B cell (primary cell): ENCODE results near the gene RBM28. TPM values are rescaled to one million over a fixed set of nuclear protein-coding genes. Genes with fewer than 3 reads are reported as not detected.

Source experiments
- ATAC-seq: fragments of 200-7000 bp; cut with Tn5 transposase; one replicate; pipeline ENCODE4 v1.10.0; 2021; ENCODE audit warnings: low read depth, mild to moderate bottlenecking, moderate number of reproducible peaks, moderate library complexity
- CTCF ChIA-PET: fragments of 350-600 bp; sonication (Branson Sonifier 250); formaldehyde crosslinking; loops from one replicate; lab custom pipeline; 2021; ENCODE audit warnings: antibody characterized with exemption, inconsistent platforms; lab: Charles Lee
- POLR2A ChIA-PET: fragments of 350-600 bp; sonication (Branson Sonifier 250); formaldehyde crosslinking; loops from one replicate; lab custom pipeline; 2021; ENCODE audit warnings: antibody characterized with exemption; lab: Charles Lee
- DNase-seq: peaks from one replicate; pipeline ENCODE4 v3.0.0; 2013
- H2AFZ ChIP-seq: 2 replicates; pipeline ENCODE4 v1.6.1; 2012; ENCODE audit warnings: mild to moderate bottlenecking, low read depth, low read length; ENCODE audit not compliant: insufficient read depth, poor library complexity, severe bottlenecking
- H3K27ac ChIP-seq, 2 donors: 1 replicate in 1 of 2; 2 replicates in 1 of 2; pipeline ENCODE4 v1.5.1; 2012 to 2013; ENCODE audit warnings: low read length in 2 of 2, mild to moderate bottlenecking in 2 of 2, moderate library complexity in 1 of 2
- H3K27me3 ChIP-seq, 4 experiments: fragments of 200-600 bp in 1 of 4; sonication (generic) in 1 of 4; replicated peaks in 1 of 4; 1 replicate in 2 of 4; 2 replicates in 2 of 4; pipeline versions ENCODE4 v1.6.1 to v1.7.0; 2013 to 2016; ENCODE audit warnings: low read length in 3 of 4, mild to moderate bottlenecking in 2 of 4, mixed read lengths in 1 of 4, moderate library complexity in 1 of 4; ENCODE audit not compliant: insufficient read depth in 4 of 4, control insufficient read depth in 3 of 4; ENCODE audit errors: control extremely low read depth in 1 of 4
- H3K36me3 ChIP-seq, 2 experiments: replicated peaks in 1 of 2; 1 replicate in 1 of 2; 2 replicates in 1 of 2; pipeline versions ENCODE4 v1.6.1 to v1.7.1; 2013; ENCODE audit warnings: low read length in 1 of 2; ENCODE audit not compliant: insufficient read depth in 2 of 2, control insufficient read depth in 1 of 2; ENCODE audit errors: control extremely low read depth in 1 of 2, extremely low read depth in 1 of 2
- H3K4me1 ChIP-seq, 2 donors: fragments of 200-600 bp in 1 of 2; sonication (generic) in 1 of 2; 1 replicate in 1 of 2; 2 replicates in 1 of 2; pipeline versions ENCODE4 v1.5.1 to v1.6.1; 2013 to 2017; ENCODE audit warnings: low read length in 2 of 2; ENCODE audit not compliant: control insufficient read depth in 2 of 2, insufficient read depth in 2 of 2
- H3K4me2 ChIP-seq: replicated peaks from 2 replicates; pipeline ENCODE3; 2012; ENCODE audit warnings: mild to moderate bottlenecking, low read depth, low read length; ENCODE audit not compliant: poor library complexity, severe bottlenecking
- H3K4me3 ChIP-seq, 5 experiments: fragments of 200-600 bp in 1 of 5; sonication (generic) in 1 of 5; 1 replicate in 3 of 5; 2 replicates in 2 of 5; pipeline versions ENCODE4 v1.5.1 to v1.7.0; 2011 to 2016; ENCODE audit warnings: low read length in 4 of 5, mild to moderate bottlenecking in 4 of 5, low read depth in 2 of 5, control low read depth in 1 of 5, moderate library complexity in 1 of 5; ENCODE audit not compliant: insufficient read depth in 1 of 5; ENCODE audit errors: control extremely low read depth in 1 of 5, extremely low read depth in 1 of 5
- H3K79me2 ChIP-seq: fragments of 200-600 bp; sonication (generic); one replicate; pipeline ENCODE4 v1.6.0; 2016; ENCODE audit warnings: low read length; ENCODE audit not compliant: control insufficient read depth, insufficient read depth
- H3K9ac ChIP-seq: fragments of 200-600 bp; sonication (generic); 2 replicates; pipeline ENCODE4 v1.6.1; 2017; ENCODE audit warnings: mild to moderate bottlenecking, low read length, moderate library complexity
- H3K9me3 ChIP-seq, 3 donors: one replicate each; pipeline versions ENCODE4 v1.6.1 to v1.7.1; 2013; ENCODE audit warnings: low read length in 2 of 3; ENCODE audit not compliant: control insufficient read depth in 2 of 3, insufficient read depth in 1 of 3; ENCODE audit errors: control extremely low read depth in 1 of 3
- H4K20me1 ChIP-seq: 2 replicates; pipeline ENCODE4 v1.6.0; 2012; ENCODE audit warnings: mild to moderate bottlenecking, low read length; ENCODE audit not compliant: insufficient read depth, control insufficient read depth, poor library complexity, severe bottlenecking
- H3K27ac Mint-ChIP-seq: one replicate; pipeline ENCODE4 v1.8.0; 2021; ENCODE audit warnings: mixed read lengths
- H3K27me3 Mint-ChIP-seq: one replicate; pipeline ENCODE4 v1.8.0; 2021; ENCODE audit warnings: mixed read lengths
- H3K4me1 Mint-ChIP-seq: one replicate; pipeline ENCODE4 v1.8.0; 2021; ENCODE audit warnings: mixed read lengths
- H3K4me3 Mint-ChIP-seq: one replicate; pipeline ENCODE4 v1.8.0; 2021; ENCODE audit warnings: mixed read lengths
- H3K9me3 Mint-ChIP-seq: one replicate; pipeline ENCODE4 v1.8.0; 2022; ENCODE audit warnings: mixed read lengths; ENCODE audit not compliant: insufficient read depth
- EZH2 ChIP-seq: IDR thresholded peaks from 2 replicates; pipeline ENCODE4 v1.6.1; 2012; ENCODE audit warnings: borderline replicate concordance, low read depth, mild to moderate bottlenecking, moderate library complexity, low read length; ENCODE audit not compliant: insufficient read depth, poor library complexity, severe bottlenecking
- WGBS: methylation state at CpG from one replicate; pipeline ENCODE4 v1.1.5; 2013; ENCODE audit warnings: missing lambda C conversion rate; ENCODE audit not compliant: insufficient coverage; 5-methylcytosine and 5-hydroxymethylcytosine counted together
- intact Hi-C: fragments of 100-400 bp; cut with micrococcal nuclease; formaldehyde crosslinking; loops from one replicate; pipeline ENCODE4 v1.10.0; 2022
- polyA plus RNA-seq: library from polyadenylated mRNA; depleted of rRNA; stranded (reverse); fragments of >200 nt; gene quantifications from 2 replicates; pipeline ENCODE4 v1.2.3, GENCODE V29; 2012
- total RNA-seq, 2 donors: library from RNA; stranded (reverse); fragments of 120-200 nt in 1 of 2; gene quantifications; 1 replicate in 1 of 2; 2 replicates in 1 of 2; pipeline versions ENCODE4 v1.2.3 to v1.2.4, GENCODE V29; 2013 to 2022
- TF ChIP-seq, protein P1 (sequence below): fragments of 200-600 bp; IDR thresholded peaks from one replicate; pipeline ENCODE4 v1.8.0; 2022; ENCODE audit warnings: antibody characterized with exemption, mild to moderate bottlenecking

RBM28 gene
- total and polyA plus RNA-seq, 2 donors (not counting 1 experiment from before 2014, with no cell fraction given) = 10.7 to 46.2 TPM

GRCh38 chr7:128347647-128348097 lies 4.0 kb upstream of the RBM28 start:
- H3K9ac ChIP-seq = no peak overlapping the region
- H2AFZ ChIP-seq = no peak overlapping the region
- no peak for DNase-seq
- WGBS = 5% methylated on average over 2 of the region's 2 CpGs
- no peaks in the 10 kb centered on the region for H4K20me1 ChIP-seq
- peaks cover 8 to 12% of the 10 kb centered on the region in 2 donors for H3K4me1 ChIP-seq
- H3K27ac Mint-ChIP-seq = no peak overlapping the region
- H3K4me2 ChIP-seq = no peak overlapping the region
- H3K4me3 ChIP-seq = no peak overlapping the region
- H3K27ac ChIP-seq = no peak overlapping the region
- no peaks in the 10 kb centered on the region for H3K9me3 Mint-ChIP-seq
- H3K79me2 ChIP-seq = peaks cover 8% of the 10 kb centered on the region
- peaks cover 28% of the 10 kb centered on the region for H3K27me3 Mint-ChIP-seq
- no peak for ATAC-seq
- no peaks in the 10 kb centered on the region for H3K36me3 ChIP-seq
- ChIA-PET POLR2A (no interaction called here), CTCF (interaction anchor here (0.7 to 2.3 kb wide), 13 partner anchors 8 to 113 kb away, joined by 3 to 32 read pairs (median 4); no protein-coding TSS in a partner anchor)
- TF ChIP-seq, protein P1, sequence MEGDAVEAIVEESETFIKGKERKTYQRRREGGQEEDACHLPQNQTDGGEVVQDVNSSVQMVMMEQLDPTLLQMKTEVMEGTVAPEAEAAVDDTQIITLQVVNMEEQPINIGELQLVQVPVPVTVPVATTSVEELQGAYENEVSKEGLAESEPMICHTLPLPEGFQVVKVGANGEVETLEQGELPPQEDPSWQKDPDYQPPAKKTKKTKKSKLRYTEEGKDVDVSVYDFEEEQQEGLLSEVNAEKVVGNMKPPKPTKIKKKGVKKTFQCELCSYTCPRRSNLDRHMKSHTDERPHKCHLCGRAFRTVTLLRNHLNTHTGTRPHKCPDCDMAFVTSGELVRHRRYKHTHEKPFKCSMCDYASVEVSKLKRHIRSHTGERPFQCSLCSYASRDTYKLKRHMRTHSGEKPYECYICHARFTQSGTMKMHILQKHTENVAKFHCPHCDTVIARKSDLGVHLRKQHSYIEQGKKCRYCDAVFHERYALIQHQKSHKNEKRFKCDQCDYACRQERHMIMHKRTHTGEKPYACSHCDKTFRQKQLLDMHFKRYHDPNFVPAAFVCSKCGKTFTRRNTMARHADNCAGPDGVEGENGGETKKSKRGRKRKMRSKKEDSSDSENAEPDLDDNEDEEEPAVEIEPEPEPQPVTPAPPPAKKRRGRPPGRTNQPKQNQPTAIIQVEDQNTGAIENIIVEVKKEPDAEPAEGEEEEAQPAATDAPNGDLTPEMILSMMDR = peak; percentile 41
- TF ChIP-seq EZH2 = no peak
- H3K4me1 Mint-ChIP-seq = peaks cover 9% of the 10 kb centered on the region
- intact Hi-C loops = loop anchor here (1.0 to 10.0 kb wide), 2 partner anchors 40 to 877 kb away; partner anchors contain the start of gene AHCYL2
- no peak overlapping the region for H3K4me3 Mint-ChIP-seq
- peaks cover 0 to 7% (median 0%) of the 10 kb centered on the region in 3 donors for H3K9me3 ChIP-seq
- peaks cover 0 to 37% (median 12%) of the 10 kb centered on the region in 4 experiments for H3K27me3 ChIP-seq

DNA sequence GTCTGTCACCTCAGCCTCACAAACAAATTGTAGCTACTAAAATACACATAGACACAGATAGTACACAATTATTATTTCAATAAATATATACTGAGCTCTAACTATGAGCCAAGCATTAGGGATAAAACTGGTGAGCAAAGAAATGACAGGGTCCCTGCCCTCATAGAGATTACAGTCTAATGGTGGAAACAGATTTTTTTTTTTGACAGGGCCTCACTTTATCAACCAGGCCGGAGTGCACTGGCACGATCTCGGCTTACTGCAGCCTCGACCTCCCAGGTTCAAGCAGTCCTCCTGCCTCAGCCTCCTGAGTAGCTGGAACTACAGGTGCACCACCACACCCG lies 695 bp upstream of the RBM28 start:
- ATAC-seq = no peak
- intact Hi-C loops = loop anchor here (5.0 to 10.0 kb wide), 6 partner anchors 63 to 952 kb away; partner anchors contain the start of genes AHCYL2, CALU, HILPDA and IMPDH1
- CTCF ChIA-PET = interaction anchor here (0.7 to 3.1 kb wide), 8 partner anchors 9 to 130 kb away, joined by 3 to 14 read pairs (median 4); no protein-coding TSS in a partner anchor

More for the DNA sequence above, 695 bp upstream of the RBM28 start:
- TF ChIP-seq, protein P1 = no peak
- no peak for TF ChIP-seq EZH2
- peak overlapping the region; percentile 85 for H2AFZ ChIP-seq
- no peak overlapping the region for H3K9ac ChIP-seq
- peaks cover 28% of the 10 kb centered on the region for H3K4me1 Mint-ChIP-seq
- no peak overlapping the region for H3K27ac Mint-ChIP-seq
- peaks cover 15 to 19% of the 10 kb centered on the region in 2 donors for H3K4me1 ChIP-seq
- peaks cover 28% of the 10 kb centered on the region for H3K79me2 ChIP-seq
- WGBS = 87% methylated on average over 5 of the region's 5 CpGs
- H3K27me3 ChIP-seq = peaks cover 0 to 15% (median 1%) of the 10 kb centered on the region in 4 experiments
- H3K4me3 ChIP-seq = peak overlapping the region in 2 of 5 experiments; percentile 75 to 83
- peaks cover 20% of the 10 kb centered on the region for H3K27me3 Mint-ChIP-seq
- peak overlapping the region; percentile 98 for H3K4me3 Mint-ChIP-seq
- POLR2A ChIA-PET = no interaction called here
- H3K27ac ChIP-seq = no peak overlapping the region
- peaks cover 12% of the 10 kb centered on the region for H4K20me1 ChIP-seq
- no peak for DNase-seq
- no peaks in the 10 kb centered on the region for H3K9me3 Mint-ChIP-seq
- peaks cover 0 to 2% of the 10 kb centered on the region in 2 experiments for H3K36me3 ChIP-seq
- peak overlapping the region; percentile 78 for H3K4me2 ChIP-seq
- peaks cover 0 to 2% (median 0%) of the 10 kb centered on the region in 3 donors for H3K9me3 ChIP-seq
